Neural progenitor cell (in vitro differentiated cells): Measurements from ENCODE around the gene JAKMIP2.

ENCODE experiments used
- CTCF ChIP-seq: fragments of 200-600 bp; sonication (generic); IDR thresholded peaks from 2 replicates; pipeline ENCODE4 v1.5.1; 2017; ENCODE audit warnings: antibody characterized with exemption, mild to moderate bottlenecking
- EZH2 ChIP-seq: fragments of 200-600 bp; sonication (generic); IDR thresholded peaks from 2 replicates; pipeline ENCODE4 v1.6.1; 2017; ENCODE audit warnings: antibody characterized with exemption, mild to moderate bottlenecking, moderate library complexity

GRCh38 chr5:147668385-147668784 is 114.1 kb downstream of the JAKMIP2 start:
- no peak for TF ChIP-seq EZH2
- no peak for TF ChIP-seq CTCF
